ENCODE data around the gene AGPS.

GRCh38 chr2:177550264-177551200 is 158.0 kb downstream of the AGPS start:
- TF ChIP-seq CTCF (IDR thresholded peaks at IDR 0.05; ENCODE audit: low read depth, low read length, poor library complexity, severe bottlenecking) (no peak), EZH2phosphoT487 (IDR thresholded peaks at IDR 0.05; ENCODE audit: borderline replicate concordance, low read length) (no peak)
